ENCODE measurements around the gene GLRX.

GLRX gene

DNA sequence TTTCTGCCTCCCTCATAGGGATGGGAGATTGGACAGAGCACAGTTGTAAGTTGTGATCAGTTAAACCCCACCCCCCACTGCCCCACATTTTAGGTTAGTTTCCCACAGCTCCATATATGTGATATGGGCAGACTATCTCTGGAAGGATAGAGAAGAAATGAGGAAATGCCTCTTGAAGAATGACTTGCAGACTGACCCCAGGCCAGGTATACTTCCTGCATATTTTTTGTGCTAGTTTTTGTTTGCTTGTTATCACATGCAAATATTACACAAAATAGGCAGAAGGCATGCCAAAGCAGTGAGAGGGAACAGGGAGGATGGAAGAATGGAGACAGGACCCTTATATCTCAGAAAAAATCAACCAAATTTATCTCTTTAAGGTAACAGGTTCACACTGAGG is 10.1 kb upstream of the GLRX start:
- Histone ChIP-seq H2AFZ (ENCODE audit: low read length) (no peak overlapping the region), H3K27ac (ENCODE audit: low read length) (no peak overlapping the region), H3K4me3 (ENCODE audit: low read length) (no peak overlapping the region), H3F3A (ENCODE audit: insufficient read depth, low read length) (peaks cover 30% of the 10 kb centered on the region), H4K20me1 (ENCODE audit: insufficient read depth, low read length) (no peaks in the 10 kb centered on the region), H3K9me3 (replicated peaks; ENCODE audit: insufficient read depth, low read length) (no peaks in the 10 kb centered on the region), H3K4me2 (ENCODE audit: low read depth, low read length) (no peak overlapping the region), H3K79me2 (ENCODE audit: low read length) (no peaks in the 10 kb centered on the region), H3K4me1 (ENCODE audit: low read length) (peaks cover 26% of the 10 kb centered on the region), H3K36me3 (replicated peaks; ENCODE audit: insufficient read depth, low read length) (no peaks in the 10 kb centered on the region), H3K27me3 (replicated peaks; ENCODE audit: insufficient read depth, low read length) (no peaks in the 10 kb centered on the region), H3K9me2 (replicated peaks; ENCODE audit: insufficient read depth, low read length) (no peaks in the 10 kb centered on the region), H3K9ac (ENCODE audit: low read length) (no peak overlapping the region)
- no peak for DNase-seq
- TF ChIP-seq EZH2 (optimal IDR thresholded peaks at IDR 0.05; ENCODE audit: low read depth, low read length), result no peak
- TF ChIP-seq CTCF (IDR thresholded peaks at IDR 0.05; ENCODE audit: low read length), result no peak
- TF ChIP-seq EZH2phosphoT487 (IDR thresholded peaks at IDR 0.05; ENCODE audit: low read length), result no peak

- Histone ChIP-seq H3K4me3 (ENCODE audit: low read length) (no peak overlapping the region), H3K4me2 (ENCODE audit: low read depth, low read length) (no peak overlapping the region), H2AFZ (ENCODE audit: low read length) (no peak overlapping the region), H3K9ac (ENCODE audit: low read length) (no peak overlapping the region), H3K9me2 (replicated peaks; ENCODE audit: insufficient read depth, low read length) (no peaks in the 10 kb centered on the region), H3K36me3 (replicated peaks; ENCODE audit: insufficient read depth, low read length) (no peaks in the 10 kb centered on the region), H3K4me1 (ENCODE audit: low read length) (peaks cover 11% of the 10 kb centered on the region), H3K27me3 (replicated peaks; ENCODE audit: insufficient read depth, low read length) (no peaks in the 10 kb centered on the region), H3K79me2 (ENCODE audit: low read length) (no peaks in the 10 kb centered on the region), H3K27ac (ENCODE audit: low read length) (no peak overlapping the region), H3F3A (ENCODE audit: insufficient read depth, low read length) (peaks cover 14% of the 10 kb centered on the region), H4K20me1 (ENCODE audit: insufficient read depth, low read length) (no peaks in the 10 kb centered on the region), H3K9me3 (replicated peaks; ENCODE audit: insufficient read depth, low read length) (no peaks in the 10 kb centered on the region)
- no peak for TF ChIP-seq EZH2 (optimal IDR thresholded peaks at IDR 0.05; ENCODE audit: low read depth, low read length)
- TF ChIP-seq EZH2phosphoT487 (IDR thresholded peaks at IDR 0.05; ENCODE audit: low read length), result no peak
- TF ChIP-seq CTCF (IDR thresholded peaks at IDR 0.05; ENCODE audit: low read length), result no peak
- DNase-seq, result no peak
Observed at GRCh38 chr5:95830226-95830625, 7.7 kb upstream of the GLRX start.

DNA sequence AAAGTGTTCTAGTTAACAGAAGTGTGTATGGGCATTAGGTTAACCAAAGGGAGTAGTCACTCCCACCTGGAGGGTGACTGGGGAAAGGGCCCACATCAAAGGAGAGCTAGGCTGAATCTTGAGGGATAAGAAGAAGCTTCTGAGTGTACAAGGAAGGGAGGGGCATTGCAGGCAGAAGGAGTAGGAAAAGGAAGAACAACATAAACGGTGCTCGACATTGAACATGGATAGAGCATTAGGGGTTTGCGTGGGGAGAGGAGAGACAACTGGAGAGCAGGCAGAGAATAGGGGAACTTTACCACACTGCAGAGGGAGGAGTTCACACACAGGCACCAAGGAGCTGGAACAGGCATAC is 5.3 kb upstream of the GLRX start:
- no peak overlapping the region for H2AFZ ChIP-seq (ENCODE audit: low read length)
- H3K9me2 ChIP-seq (replicated peaks; ENCODE audit: insufficient read depth, low read length), result no peaks in the 10 kb centered on the region
- TF ChIP-seq CTCF (IDR thresholded peaks at IDR 0.05; ENCODE audit: low read length) (no peak), EZH2 (optimal IDR thresholded peaks at IDR 0.05; ENCODE audit: low read depth, low read length) (no peak), EZH2phosphoT487 (IDR thresholded peaks at IDR 0.05; ENCODE audit: low read length) (no peak)
- no peaks in the 10 kb centered on the region for H3K9me3 ChIP-seq (replicated peaks; ENCODE audit: insufficient read depth, low read length)
- DNase-seq, result no peak
- H3K27me3 ChIP-seq (replicated peaks; ENCODE audit: insufficient read depth, low read length), result no peaks in the 10 kb centered on the region
- H4K20me1 ChIP-seq (ENCODE audit: insufficient read depth, low read length), result no peaks in the 10 kb centered on the region
- no peak overlapping the region for H3K9ac ChIP-seq (ENCODE audit: low read length)
- H3K4me3 ChIP-seq (ENCODE audit: low read length), result no peak overlapping the region
- H3F3A ChIP-seq (ENCODE audit: insufficient read depth, low read length), result peaks cover 21% of the 10 kb centered on the region
- H3K79me2 ChIP-seq (ENCODE audit: low read length), result no peaks in the 10 kb centered on the region
- peaks cover 7% of the 10 kb centered on the region for H3K4me1 ChIP-seq (ENCODE audit: low read length)
- H3K4me2 ChIP-seq (ENCODE audit: low read depth, low read length), result no peak overlapping the region
- no peaks in the 10 kb centered on the region for H3K36me3 ChIP-seq (replicated peaks; ENCODE audit: insufficient read depth, low read length)
- no peak overlapping the region for H3K27ac ChIP-seq (ENCODE audit: low read length)

Measured in MM.1S (cell line).